GM19467 (cell line): Measurements from ENCODE around the gene TAF1B.

Experiments
- ATAC-seq: cut with Tn5 transposase; IDR thresholded peaks from one replicate; pipeline ENCODE4 v1.9.1; 2021; ENCODE audit warnings: mild to moderate bottlenecking, moderate library complexity; ENCODE audit not compliant: unreplicated experiment

Gene TAF1B

GRCh38 chr2:9937258-9937657 lies 94.0 kb downstream of the TAF1B start:
- ATAC-seq: no peak

- ATAC-seq: no peak
These were observed 94.7 kb downstream of the TAF1B start for GRCh38 chr2:9937968-9938367.

DNA sequence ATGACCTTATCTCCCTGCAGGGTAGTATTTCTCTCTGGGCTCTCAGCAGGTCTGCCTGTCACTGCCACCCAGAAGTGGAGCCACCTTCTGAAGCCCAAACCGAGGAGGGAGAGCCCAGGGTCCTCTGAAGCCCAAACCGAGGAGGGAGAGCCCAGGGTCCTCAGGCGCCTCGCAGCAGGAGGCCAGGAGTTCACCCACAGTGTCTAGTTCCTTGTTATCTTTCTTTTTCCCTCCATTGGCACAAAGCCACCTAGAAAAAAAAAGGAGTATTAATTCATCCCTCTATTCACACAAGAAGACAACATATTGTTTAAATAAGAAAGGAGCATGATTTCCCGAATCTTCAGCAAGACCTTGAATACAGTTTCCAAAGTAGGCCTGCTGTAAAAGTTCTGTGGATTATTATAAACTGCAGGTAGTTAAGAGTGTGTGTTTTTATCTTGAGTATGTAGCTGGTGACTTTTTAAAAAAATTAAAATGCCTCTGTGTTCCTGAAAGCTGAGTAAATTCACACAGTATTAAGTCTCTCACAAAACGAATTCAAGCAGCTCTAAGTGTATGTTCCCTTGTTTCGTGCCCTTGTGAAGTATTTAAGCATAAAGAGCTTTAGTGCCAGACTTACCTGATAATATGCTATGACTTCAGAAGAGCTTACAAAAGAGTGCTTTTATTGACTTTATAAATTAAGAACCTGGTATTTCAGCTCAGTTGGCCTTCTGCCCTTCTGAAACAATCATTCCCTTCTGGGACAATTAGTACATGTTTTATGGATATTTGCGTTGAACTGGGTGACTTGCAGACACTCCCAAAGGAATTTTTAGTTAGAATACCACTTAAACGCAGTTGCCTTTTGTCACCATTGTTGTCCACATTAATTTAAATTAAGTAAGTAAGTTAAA lies 96.6 kb downstream of the TAF1B start:
- no peak for ATAC-seq

GRCh38 chr2:9941196-9941995 lies 98.1 kb downstream of the TAF1B start:
- no peak for ATAC-seq

- ATAC-seq: no peak
These were observed 98.7 kb downstream of the TAF1B start for GRCh38 chr2:9941996-9942390.

GRCh38 chr2:9944330-9944758 lies 101.1 kb downstream of the TAF1B start:
- no peak for ATAC-seq

GRCh38 chr2:9945596-9945995 lies 102.3 kb downstream of the TAF1B start:
- ATAC-seq: no peak

DNA sequence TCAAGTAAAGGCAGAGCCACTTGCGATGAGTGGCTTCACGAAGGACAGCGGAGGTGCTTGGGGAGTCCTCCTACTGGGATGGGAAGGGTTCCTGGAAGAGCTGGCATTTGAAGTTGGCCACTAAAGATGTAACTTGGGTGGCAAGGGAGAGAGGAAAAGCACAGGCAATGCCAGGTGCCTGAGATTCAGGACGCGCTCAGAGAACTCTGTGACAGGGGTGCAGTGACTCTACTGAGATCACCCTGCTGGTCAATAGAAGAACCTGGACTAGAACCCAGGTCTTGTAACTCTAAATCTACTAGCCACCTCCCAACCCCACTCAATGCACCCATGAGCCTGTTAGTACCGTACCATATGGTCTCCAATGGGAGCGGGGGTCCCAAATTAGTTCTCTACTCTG lies 102.8 kb downstream of the TAF1B start:
- ATAC-seq: no peak

GRCh38 chr2:9946818-9947217 lies 103.5 kb downstream of the TAF1B start:
- no peak for ATAC-seq

- ATAC-seq: no peak
These were observed 105.4 kb downstream of the TAF1B start for GRCh38 chr2:9948721-9949120.

GRCh38 chr2:9949239-9949991 lies 106.1 kb downstream of the TAF1B start:
- no peak for ATAC-seq

DNA sequence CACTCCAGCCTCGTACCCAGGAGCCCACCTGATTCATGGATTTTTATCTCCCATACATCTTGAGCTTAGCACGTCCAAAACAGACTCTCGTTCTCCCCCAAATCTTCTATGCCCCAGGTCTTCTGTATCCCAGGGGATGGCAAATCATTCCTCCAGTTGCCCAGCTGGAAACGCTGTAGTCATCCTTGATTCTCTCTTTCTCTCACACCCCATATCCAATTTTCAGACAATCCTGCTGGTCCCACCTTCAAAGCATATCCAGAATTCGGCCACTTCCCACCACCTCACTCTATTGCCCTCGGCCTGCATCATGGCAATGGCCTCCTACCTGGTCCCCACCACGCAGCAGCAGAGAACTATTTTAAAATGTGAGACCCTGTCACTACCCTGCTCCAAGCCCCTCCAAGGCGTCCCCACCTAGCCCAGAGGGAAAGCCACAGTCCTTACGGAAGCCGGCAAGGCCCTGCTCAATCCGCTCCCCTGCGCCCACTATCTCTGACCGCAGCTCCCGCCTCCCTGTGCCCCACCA lies 106.8 kb downstream of the TAF1B start:
- ATAC-seq: no peak

DNA sequence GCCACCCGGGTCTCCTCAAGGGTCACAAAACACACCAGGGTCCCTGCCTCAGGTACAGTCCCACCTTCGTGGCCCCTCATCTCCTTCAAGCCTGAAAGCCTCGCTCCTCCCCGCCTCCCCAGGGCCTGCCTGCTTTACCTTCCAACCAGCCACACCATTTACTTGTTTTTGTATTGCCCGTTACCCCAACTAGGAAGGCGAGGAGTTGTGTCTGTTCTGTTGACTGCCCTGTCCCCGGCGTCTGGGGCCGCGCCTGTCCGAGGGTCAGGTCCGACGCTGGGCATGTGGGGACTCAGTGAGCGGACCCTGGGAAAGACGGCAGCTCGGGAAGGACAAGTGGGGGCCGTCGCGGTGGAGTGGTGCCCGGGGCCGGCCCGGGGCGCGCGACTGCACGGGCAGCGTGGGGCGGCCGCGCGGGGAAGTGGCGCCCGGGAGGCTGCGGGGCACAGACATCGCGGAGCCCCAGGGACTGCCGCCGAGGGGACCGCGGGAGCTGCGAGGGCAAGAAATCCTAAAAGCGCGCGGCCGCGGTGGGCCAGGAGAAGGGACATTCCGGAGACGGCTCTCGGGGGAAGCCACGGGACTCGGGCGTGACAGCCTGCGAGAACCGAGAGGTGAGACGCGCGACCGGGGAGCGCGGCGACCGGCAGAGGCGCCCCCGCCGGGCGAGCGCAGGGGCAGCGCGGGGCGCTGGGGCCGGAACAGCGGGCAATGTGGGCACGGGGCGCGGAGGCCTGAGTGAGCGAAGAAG lies 107.4 kb downstream of the TAF1B start:
- ATAC-seq: peak; percentile 34

DNA sequence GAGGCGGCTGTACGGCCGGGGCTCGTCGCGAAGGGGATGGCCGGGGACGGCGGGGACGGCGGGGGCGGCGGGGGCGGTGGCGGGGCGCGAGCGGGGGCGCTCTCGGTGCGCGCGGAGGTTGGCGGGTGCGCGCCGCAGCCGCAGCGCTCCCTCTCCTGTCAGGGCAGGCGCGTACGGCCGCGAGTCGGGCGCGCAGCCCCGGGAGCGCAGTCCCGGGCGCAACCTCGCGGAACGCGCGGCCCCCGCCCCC lies 107.9 kb downstream of the TAF1B start:
- no peak for ATAC-seq

- ATAC-seq: peak; percentile 95
These were observed 108.4 kb downstream of the TAF1B start, which contains the start of gene GRHL1 for GRCh38 chr2:9951522-9952285. GRHL1 (plus strand) TSS chr2:9951693; CDS start chr2:9951834, 141 bp downstream.

DNA sequence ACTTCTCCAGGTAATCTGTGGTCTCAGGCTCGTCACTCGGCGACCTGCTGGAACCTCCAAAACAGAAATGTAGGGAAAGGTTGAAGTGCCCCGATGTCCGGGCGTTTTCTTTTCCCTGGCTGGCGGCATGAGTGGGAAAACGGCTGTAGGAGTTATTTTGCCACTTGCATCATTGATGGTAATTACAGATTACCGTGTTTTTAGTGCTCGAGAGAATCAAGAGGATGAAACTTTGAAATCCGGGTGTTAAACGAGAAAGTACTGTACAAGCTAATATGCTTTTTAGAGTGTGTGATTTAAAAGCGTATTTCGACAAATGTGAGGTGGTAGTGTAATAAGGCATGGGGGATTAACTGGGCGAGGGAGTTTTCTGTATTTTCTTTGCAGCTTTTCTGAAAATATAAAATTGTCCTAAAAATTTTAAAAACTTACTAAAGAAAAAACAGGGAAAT lies 109.0 kb downstream of the TAF1B start:
- ATAC-seq: no peak

GRCh38 chr2:9952856-9953503 lies 109.7 kb downstream of the TAF1B start:
- ATAC-seq: no peak

DNA sequence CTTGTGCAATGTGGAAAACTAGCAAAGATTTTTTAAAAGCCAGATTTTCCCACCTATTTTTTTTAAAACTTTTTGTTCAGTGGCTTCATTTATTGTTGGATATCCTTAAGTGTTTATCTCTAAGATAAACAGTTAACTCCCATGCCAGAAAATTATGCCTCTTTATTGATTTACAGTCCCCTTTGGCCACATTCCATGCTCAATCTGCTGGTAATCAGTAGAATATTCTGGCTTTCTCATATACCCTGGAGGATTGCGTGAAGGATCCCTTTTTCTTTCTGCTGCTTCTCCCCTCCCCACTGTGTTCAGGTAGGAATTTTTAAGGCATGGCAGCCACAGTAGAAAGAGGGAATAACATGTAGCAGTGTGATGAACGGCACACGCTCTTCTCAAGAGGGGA lies 110.9 kb downstream of the TAF1B start:
- ATAC-seq: no peak

DNA sequence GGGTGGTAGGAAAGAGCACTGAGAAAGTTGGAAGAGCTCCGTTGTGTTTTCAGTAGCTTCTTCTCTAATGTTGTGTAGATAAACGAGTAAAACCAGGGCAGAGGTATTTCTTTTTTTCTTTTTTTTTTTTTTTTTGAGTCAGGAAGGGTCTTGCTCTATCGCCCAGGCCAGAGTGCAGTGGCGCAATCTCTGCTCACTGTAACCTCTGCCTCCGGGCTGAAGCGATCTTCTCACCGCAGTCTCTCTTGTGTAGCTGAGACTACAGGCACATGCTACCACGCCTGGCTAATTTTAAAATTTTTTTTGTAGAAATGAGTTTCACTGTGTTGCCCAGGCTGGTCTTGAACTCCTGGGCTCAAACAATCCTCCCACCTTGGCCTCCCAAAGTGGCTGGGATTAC lies 114.8 kb downstream of the TAF1B start:
- ATAC-seq: no peak
